Urinary bladder (tissue), 4 donors: Measurements from ENCODE around the gene C3orf22. TPM values are rescaled to one million over a fixed set of nuclear protein-coding genes. Genes with fewer than 3 reads are reported as not detected.

ENCODE experiments used
- DNase-seq: peaks from one replicate; pipeline ENCODE4 v3.0.0-alpha.2; 2015; ENCODE audit errors: extremely low spot score
- H3K27ac ChIP-seq: one replicate; pipeline ENCODE4 v1.5.1; 2013; ENCODE audit warnings: low read depth, mild to moderate bottlenecking, moderate library complexity
- H3K36me3 ChIP-seq: one replicate; pipeline ENCODE4 v1.6.1; 2013; ENCODE audit warnings: mild to moderate bottlenecking, moderate library complexity; ENCODE audit not compliant: insufficient read depth
- H3K4me1 ChIP-seq: one replicate; pipeline ENCODE4 v1.6.1; 2013; ENCODE audit warnings: mild to moderate bottlenecking, moderate library complexity; ENCODE audit not compliant: insufficient read depth
- H3K4me3 ChIP-seq: one replicate; pipeline ENCODE4 v1.5.1; 2013; ENCODE audit warnings: low read depth, low read length
- WGBS: extraction: QIAGEN DNeasy Blood & Tissue Kit; methylation state at CpG from one replicate; pipeline ENCODE4 v1.1.7; 2013; 5-methylcytosine and 5-hydroxymethylcytosine counted together
- polyA plus RNA-seq: library from polyadenylated mRNA; stranded (reverse); fragments of 200-250 nt; gene quantifications from one replicate; pipeline ENCODE4 v1.2.3, GENCODE V29; 2013
- total RNA-seq: library from RNA; depleted of rRNA; stranded (reverse); fragments of >200 nt; gene quantifications from one replicate; pipeline ENCODE4 v1.2.3, GENCODE V29; 2014
- donor health status: healthy with polysubstance abuse.
- donor health status: healthy.

Gene C3orf22
- total and polyA plus RNA-seq, 2 donors: not detected

DNA sequence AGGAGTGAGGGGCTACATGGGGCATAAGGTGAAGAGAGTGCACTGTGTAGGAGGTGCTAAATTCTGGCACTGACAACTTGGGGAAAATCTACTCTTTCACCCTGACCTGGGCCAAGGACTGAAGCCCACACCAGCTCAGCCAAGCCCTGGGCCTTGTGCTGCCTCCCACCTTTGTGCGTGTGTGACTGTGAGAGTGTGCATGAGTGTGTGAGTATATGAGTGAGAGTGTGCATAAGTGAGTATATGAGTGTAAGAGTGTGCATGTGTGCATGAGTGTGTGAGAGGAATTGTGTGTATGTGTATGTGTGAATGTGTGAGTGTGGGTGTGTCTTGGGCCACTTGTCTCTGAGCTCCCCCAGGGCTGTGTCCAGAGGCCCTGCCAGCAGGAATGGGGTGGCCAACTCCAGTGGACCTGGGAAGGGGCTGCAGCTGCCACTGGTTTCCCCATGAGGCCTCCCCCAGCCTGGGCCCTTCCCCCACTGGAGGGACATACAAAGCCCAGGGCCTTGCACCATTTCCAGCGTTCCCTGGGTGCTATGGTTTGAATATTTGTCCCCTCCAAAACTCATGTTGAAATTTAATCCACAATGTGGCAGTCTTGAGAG is 15.2 kb downstream of the C3orf22 start:
- Histone ChIP-seq H3K4me1 (no peaks in the 10 kb centered on the region), H3K4me3 (no peak overlapping the region), H3K36me3 (no peaks in the 10 kb centered on the region), H3K27ac (no peak overlapping the region)
- WGBS: 91% methylated on average over 2 of the region's 2 CpGs
- DNase-seq: no peak

DNA sequence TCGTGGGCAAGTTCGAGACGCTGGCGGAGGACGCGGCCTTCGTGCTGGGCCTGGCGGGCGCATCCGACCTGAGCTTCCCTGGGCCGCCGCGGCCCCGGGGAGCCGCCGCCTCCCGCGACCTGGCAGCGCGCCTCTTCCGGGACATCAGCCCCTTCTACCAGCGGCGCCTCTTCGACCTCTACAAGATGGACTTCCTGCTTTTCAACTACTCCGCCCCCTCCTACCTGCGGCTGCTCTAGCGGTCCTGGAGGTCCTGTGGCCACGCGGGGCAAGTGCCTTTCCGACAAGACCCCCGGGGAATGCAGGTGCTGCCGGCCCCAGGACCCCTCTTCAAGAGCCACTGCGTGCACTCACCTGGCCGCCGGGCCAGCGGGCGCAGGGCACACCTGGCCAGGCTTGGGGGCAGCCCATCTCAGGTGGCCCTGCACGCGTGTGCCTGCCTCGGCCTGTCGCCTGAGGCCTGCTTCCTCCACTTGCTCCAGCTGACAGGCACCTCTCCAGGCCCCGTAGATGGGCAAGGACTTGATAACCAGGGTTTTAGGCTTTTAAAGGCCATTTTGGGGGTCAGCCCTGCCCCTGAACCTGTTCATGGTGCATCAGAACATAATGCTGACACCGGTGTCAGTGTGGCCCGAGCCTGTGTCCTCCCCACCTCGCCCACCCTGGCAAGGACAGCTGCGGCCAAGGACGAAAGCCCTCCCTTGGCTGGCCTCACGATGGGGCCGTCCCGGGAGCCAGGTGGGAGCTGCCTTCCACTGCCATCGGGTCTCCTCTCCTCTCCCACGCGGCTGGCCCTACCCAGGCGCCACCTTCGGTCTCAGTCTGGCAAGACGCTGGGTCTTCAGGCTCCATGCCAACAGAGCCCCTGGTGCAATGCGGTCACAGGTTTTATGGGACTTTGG is 16.1 kb downstream of the C3orf22 start:
- WGBS: 78% methylated on average over 57 of the region's 57 CpGs
- Histone ChIP-seq H3K4me1 (no peaks in the 10 kb centered on the region), H3K27ac (no peak overlapping the region), H3K4me3 (no peak overlapping the region), H3K36me3 (no peaks in the 10 kb centered on the region)
- no peak for DNase-seq

DNA sequence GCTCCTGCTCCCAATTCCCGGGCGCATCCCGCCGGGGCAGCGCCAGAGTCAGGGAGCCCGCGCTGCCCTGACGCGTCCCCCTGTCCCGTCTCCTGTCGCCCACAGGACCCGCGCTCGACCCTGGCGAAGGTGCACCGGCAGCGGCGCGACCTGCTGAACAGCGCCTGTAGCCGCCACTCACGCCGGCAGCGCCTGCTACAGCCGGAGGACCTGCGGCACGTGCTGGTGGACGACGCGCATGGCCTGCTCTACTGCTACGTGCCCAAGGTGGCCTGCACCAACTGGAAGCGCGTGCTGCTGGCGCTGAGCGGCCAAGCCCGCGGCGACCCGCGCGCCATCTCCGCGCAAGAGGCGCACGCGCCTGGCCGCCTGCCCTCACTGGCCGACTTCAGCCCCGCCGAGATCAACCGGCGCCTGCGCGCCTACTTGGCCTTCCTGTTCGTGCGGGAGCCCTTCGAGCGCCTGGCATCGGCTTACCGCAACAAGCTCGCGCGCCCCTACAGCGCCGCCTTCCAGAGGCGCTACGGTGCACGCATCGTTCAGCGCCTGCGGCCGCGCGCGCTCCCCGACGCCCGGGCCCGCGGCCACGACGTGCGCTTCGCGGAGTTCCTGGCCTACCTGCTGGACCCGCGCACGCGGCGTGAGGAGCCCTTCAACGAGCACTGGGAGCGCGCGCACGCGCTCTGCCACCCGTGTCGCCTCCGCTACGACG is 16.9 kb downstream of the C3orf22 start:
- no peak for DNase-seq
- Histone ChIP-seq H3K36me3 (no peaks in the 10 kb centered on the region), H3K27ac (no peak overlapping the region), H3K4me1 (no peaks in the 10 kb centered on the region), H3K4me3 (no peak overlapping the region)
- WGBS: 38% methylated on average over 101 of the region's 101 CpGs

DNA sequence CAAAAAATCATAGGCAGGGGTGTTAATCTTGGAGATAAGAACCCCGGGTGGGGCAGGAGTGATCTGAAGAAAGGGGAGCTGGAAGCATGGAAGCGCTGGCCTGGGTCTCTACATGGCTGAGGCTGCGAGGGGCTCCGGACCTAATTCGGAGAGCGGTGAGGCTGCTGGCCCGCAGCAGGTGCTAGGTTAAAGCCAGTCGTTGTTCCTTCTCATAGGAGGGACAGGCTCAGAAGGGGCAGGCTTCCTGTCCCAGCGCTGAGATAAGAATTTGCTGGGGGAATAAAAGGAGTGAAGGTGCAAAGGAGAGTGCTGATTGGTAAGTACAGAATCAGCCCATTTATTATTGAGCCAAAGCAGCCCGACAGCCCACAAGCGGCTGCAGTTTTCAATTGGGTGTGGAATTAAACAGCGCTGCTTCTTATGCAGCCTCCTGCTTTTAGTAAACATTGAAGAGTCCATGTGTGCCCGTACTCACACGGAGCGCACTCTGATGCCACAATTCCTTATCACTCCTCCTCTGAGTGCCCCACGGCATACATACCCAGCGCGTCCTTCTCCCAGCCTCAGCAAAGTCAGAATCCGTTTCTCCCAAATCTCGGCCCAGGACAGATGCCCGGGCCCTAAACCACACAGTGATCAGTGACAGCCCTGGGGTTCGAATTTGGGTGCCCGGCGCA is 17.6 kb downstream of the C3orf22 start:
- WGBS: 69% methylated on average over 24 of the region's 24 CpGs
- H3K36me3 ChIP-seq: no peaks in the 10 kb centered on the region
- H3K4me3 ChIP-seq: no peak overlapping the region
- no peak overlapping the region for H3K27ac ChIP-seq
- no peaks in the 10 kb centered on the region for H3K4me1 ChIP-seq
- no peak for DNase-seq

DNA sequence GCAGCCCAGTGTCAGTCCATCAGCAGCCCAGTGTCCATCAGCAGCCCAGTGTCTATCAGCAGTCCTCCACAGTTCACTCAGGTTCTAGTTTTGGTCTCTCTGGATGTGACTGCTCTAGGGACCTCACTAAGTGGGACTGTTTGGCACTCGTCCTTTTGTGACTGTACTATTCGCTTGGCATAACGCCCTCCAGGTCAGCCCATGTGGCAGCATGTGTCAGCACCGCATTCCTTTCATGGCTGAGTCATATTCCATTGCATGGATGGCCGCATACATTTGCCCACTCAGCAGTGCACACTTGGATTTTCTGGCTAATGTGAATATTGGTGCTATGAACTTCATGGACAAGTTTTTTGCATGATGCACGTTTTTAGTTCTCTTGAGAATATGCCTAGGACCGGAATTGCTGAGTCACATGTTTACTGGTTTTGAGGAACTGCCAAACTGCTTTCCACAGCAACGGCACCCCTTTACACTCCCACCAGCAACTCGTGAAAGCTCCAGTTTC is 18.3 kb downstream of the C3orf22 start:
- WGBS: 24% methylated on average over 9 of the region's 9 CpGs
- Histone ChIP-seq H3K4me1 (no peaks in the 10 kb centered on the region), H3K4me3 (no peak overlapping the region), H3K36me3 (no peaks in the 10 kb centered on the region), H3K27ac (no peak overlapping the region)
- no peak for DNase-seq

DNA sequence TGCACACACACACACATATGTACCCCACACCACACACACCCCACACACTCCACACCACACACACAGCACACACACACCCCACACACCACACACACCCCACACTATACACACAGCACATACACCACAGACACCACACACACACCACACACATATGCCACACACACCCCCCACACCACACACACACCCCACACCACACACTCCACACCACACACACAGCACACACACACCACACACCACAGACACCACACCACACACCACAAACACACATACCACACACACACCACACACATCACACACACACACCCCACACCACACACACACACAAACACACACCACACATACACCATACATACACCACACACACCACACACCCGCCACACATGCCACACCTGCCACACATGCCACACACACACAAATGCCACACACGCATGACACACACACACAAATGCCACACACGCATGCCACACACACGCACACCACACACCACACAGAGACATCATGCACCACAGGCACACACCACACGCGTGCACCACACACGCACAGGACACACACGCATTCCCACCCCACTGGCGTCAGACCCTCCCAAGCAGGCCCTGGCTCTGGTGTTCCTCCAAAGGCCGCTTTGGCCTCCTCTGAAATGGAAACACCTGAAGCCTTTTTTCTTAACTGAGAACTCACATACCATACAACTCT is 19.0 kb downstream of the C3orf22 start:
- 95% methylated on average over 10 of the region's 10 CpGs for WGBS
- no peak for DNase-seq
- Histone ChIP-seq H3K27ac (no peak overlapping the region), H3K4me1 (no peaks in the 10 kb centered on the region), H3K4me3 (no peak overlapping the region), H3K36me3 (no peaks in the 10 kb centered on the region)

DNA sequence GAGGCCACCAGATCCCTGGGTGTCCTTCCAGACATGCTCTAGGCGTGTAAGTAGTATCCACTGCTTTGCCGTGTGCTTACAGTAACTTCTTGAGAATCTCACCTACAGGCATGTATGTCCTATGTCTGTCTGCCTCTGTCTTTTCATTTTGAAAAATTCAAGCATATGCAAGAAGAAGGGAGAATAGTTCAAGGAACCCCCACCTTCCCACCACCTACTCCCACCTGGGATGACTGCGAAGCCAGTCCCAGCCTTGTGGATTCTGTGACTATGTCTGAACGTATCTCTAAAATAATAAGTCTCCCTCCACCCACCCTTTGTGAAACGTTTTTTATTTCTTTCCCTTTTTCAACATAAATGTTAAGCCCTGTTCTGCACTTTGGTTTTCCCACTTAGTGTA is 19.8 kb downstream of the C3orf22 start:
- Histone ChIP-seq H3K4me1 (no peaks in the 10 kb centered on the region), H3K4me3 (no peak overlapping the region), H3K36me3 (no peaks in the 10 kb centered on the region), H3K27ac (no peak overlapping the region)
- WGBS: 45% methylated on average over 5 of the region's 5 CpGs
- no peak for DNase-seq

DNA sequence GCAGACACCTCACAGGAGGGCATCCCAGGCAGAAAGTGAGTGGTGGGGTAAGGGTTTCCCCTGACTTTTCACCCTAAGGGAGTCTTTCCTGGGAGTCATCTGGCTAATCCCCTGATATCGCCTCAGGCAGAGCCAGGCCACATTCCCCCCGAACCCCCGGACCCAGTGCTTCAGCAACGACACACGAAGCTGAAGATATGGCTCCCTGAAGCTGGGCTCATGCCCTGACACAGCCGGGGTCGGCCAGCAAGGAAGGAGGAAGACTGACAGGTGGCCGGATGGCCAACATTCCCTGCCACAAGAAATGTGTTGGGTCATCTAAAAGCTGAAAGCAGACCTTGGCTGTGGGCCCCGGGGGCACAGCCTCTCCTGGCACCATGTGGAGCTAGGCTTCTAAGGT is 20.4 kb downstream of the C3orf22 start:
- WGBS: 66% methylated on average over 9 of the region's 9 CpGs

DNA sequence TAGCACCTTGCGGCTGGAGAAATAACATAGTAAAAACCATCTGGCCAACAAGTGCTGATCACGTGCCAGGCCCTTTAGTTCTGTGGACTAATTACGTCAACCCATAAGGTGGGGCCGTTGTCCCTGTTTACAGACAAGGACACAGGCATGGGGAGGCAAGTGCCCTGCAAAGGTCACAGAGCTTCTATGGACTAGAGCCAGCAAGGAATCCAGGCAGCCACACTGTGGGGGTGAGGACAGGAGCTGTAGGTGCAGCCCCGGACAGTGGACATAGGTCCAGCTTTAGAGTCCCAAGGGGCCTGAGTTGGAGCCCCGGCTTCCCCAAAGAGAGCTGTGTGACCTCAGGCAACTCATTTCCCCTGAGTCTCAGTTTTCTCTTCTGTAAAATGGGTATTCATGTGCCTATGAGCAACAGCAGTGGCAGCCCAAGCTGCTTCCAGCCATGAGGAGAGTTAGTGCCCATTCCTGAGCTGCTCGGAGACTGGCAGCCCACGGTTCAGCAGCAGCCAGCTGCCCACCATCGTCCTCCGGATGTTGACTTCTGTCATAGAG is 20.9 kb downstream of the C3orf22 start:
- no peak overlapping the region for H3K27ac ChIP-seq
- no peak for DNase-seq
- 66% methylated on average over 10 of the region's 10 CpGs for WGBS
- H3K36me3 ChIP-seq: no peaks in the 10 kb centered on the region
- no peaks in the 10 kb centered on the region for H3K4me1 ChIP-seq
- H3K4me3 ChIP-seq: no peak overlapping the region

More for the DNA sequence above, 20.4 kb downstream of the C3orf22 start:
- no peaks in the 10 kb centered on the region for H3K36me3 ChIP-seq
- H3K4me3 ChIP-seq: no peak overlapping the region
- no peak for DNase-seq
- H3K27ac ChIP-seq: no peak overlapping the region
- no peaks in the 10 kb centered on the region for H3K4me1 ChIP-seq

DNA sequence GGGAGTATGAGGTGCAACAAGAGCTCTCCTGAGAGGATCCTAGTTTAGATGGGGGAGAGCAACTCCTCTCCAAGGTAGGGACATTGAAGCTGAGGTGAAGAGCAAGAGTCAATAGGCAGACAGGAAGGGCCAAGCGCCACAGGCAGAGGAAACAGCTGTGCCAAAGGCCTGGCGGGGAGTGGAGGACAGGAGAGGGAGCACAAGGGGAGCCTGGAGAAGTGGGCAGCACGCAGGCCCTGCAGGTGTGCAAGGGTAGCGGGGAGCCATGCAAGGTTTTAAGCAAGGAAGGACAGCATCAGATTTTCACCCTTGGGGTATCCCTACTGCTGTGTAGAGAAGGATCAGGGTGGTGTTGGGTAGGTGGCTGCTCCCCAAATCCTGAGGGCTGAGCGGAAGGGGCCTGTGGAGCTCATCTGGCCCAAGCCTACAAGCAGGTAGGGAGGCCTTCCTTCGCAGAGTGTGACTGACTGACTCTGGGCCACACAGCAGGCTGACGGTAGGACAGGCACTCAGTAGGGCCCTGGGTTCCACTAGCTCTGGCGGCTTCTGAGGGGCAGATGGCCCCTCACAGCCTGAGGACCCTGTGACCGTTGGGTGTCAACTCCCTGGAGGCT is 21.5 kb downstream of the C3orf22 start:
- Histone ChIP-seq H3K4me1 (no peaks in the 10 kb centered on the region), H3K36me3 (no peaks in the 10 kb centered on the region), H3K4me3 (no peak overlapping the region), H3K27ac (no peak overlapping the region)
- 64% methylated on average over 9 of the region's 9 CpGs for WGBS
- no peak for DNase-seq

DNA sequence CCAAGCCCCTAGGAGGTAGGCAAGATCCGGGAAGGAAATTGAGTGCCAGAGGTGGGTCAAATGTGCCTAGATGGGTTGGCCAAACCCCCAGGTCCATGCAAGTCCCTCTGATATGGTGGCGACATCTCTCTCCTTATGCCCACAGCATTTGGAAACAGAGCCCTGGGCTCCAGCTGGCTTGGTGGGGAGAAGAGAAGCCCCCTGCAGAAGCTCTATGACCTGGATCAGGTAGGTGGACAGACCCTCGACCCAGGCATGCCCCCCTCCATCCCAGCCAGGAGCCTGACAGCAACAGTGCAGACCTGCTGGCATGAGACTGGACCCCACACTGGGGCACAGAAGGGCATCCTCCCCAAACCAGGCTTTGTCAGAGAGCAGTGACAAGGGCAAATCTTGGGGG is 22.6 kb downstream of the C3orf22 start:
- no peaks in the 10 kb centered on the region for H3K36me3 ChIP-seq
- no peak overlapping the region for H3K4me3 ChIP-seq
- no peak overlapping the region for H3K27ac ChIP-seq
- no peaks in the 10 kb centered on the region for H3K4me1 ChIP-seq
- WGBS: 81% methylated on average over 3 of the region's 3 CpGs
- DNase-seq: no peak

DNA sequence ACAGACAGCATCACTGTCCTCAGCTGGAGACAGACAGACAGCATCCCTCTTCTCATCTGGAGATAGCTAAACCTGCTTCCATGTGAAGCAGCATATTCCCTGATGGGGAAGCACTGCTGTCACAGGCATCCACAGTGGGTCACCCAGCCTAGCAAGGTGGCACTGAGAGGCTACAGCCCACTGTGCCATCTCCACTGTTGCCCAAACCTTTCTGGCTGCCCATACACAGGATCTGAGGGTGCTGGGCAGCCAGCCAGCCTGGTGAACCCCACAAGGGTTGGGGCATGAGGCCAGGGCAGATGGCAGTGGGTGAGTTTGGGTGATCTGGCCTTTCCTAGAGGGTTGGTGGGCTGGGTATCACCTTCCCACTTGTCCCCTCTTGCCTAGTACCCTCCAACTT is 23.1 kb downstream of the C3orf22 start:
- no peaks in the 10 kb centered on the region for H3K4me1 ChIP-seq
- no peak for DNase-seq
- no peaks in the 10 kb centered on the region for H3K36me3 ChIP-seq
- H3K27ac ChIP-seq: no peak overlapping the region
- no peak overlapping the region for H3K4me3 ChIP-seq
